HepG2 (cell line): ENCODE data around the gene PALM3. TPM values are rescaled to one million over a fixed set of nuclear protein-coding genes. Genes with fewer than 3 reads are reported as not detected.

Source experiments
- ATAC-seq: fragments of 200-7000 bp; cut with Tn5 transposase; 3 replicates; pipeline ENCODE4 v1.9.1; 2020; ENCODE audit warnings: mild to moderate bottlenecking, moderate library complexity
- BruUV-seq: library from RNA; stranded (reverse); fragments of 400-500 nt; replicated peaks from 2 replicates; lab custom pipeline; 2021; lab: Mats Ljungman, UMichigan
- CTCF ChIA-PET: fragments of 300-600 bp; formaldehyde crosslinking; extraction: SDS; loops from one replicate; lab custom pipeline; 2021; ENCODE audit warnings: low total read pairs, inconsistent platforms, low intra/inter-chr PET ratio; lab: Yijun Ruan, JAX
- POLR2A ChIA-PET: fragments of 350-600 bp; sonication (Branson Sonifier 250); formaldehyde crosslinking; loops from one replicate; lab custom pipeline; 2020; ENCODE audit warnings: antibody characterized with exemption, inconsistent platforms; lab: Yijun Ruan, JAX
- DNase-seq: peaks from one replicate; pipeline ENCODE4 v3.0.0-alpha.2; 2015; ENCODE audit warnings: low spot score
- FAIRE-seq: peaks from 3 replicates; lab custom pipeline; 2011; peaks lifted over from hg19 to GRCh38; lab: Jason Lieb, UNC
- H2AFZ ChIP-seq: one replicate; pipeline ENCODE4 v1.6.1; 2011; ENCODE audit warnings: low read length, inconsistent platforms
- H3K27ac ChIP-seq: fragments of 300-600 bp; 3 replicates; pipeline ENCODE4 v1.8.0; 2011; ENCODE audit warnings: mixed run types, mild to moderate bottlenecking, mixed read lengths, low read length, inconsistent platforms; ENCODE audit not compliant: insufficient read depth; ENCODE audit errors: extremely low read length
- H3K27me3 ChIP-seq, 2 experiments: fragments of 200-600 bp in 1 of 2; 2 replicates in 1 of 2; 3 replicates in 1 of 2; pipeline versions ENCODE4 v1.6.0 to v1.8.0; 2011; ENCODE audit warnings: low read length in 2 of 2, mild to moderate bottlenecking in 2 of 2, moderate library complexity in 2 of 2, inconsistent platforms in 1 of 2; ENCODE audit not compliant: insufficient read depth in 2 of 2, control insufficient read depth in 1 of 2
- H3K36me3 ChIP-seq, 2 experiments: fragments of 200-600 bp in 1 of 2; replicated peaks in 1 of 2; 2 replicates in 1 of 2; 3 replicates in 1 of 2; pipeline versions ENCODE4 v1.5.1 to v1.8.0; 2011; ENCODE audit warnings: low read length in 2 of 2, inconsistent platforms in 1 of 2; ENCODE audit not compliant: insufficient read depth in 2 of 2, control insufficient read depth in 1 of 2
- H3K4me1 ChIP-seq: 2 replicates; pipeline ENCODE4 v1.5.1; 2012; ENCODE audit warnings: low read length, inconsistent platforms; ENCODE audit not compliant: insufficient read depth
- H3K4me2 ChIP-seq: 2 replicates; pipeline ENCODE4 v1.6.0; 2011; ENCODE audit warnings: low read depth, low read length, inconsistent platforms
- H3K4me3 ChIP-seq, 3 experiments: fragments of 200-600 bp in 1 of 3; sonication (generic), shearing (Covaris generic) in 1 of 3; replicated peaks in 1 of 3; 2 replicates each; pipeline ENCODE4 v1.5.1; 2011 to 2016; ENCODE audit warnings: low read length in 3 of 3, inconsistent platforms in 2 of 3, low read depth in 2 of 3, mild to moderate bottlenecking in 2 of 3, control low read depth in 1 of 3, mixed read lengths in 1 of 3; ENCODE audit not compliant: insufficient read depth in 1 of 3
- H3K79me2 ChIP-seq: one replicate; pipeline ENCODE4 v1.6.1; 2011; ENCODE audit warnings: low read length, inconsistent platforms; ENCODE audit not compliant: insufficient read depth
- H3K9ac ChIP-seq: 2 replicates; pipeline ENCODE4 v1.6.0; 2011; ENCODE audit warnings: mild to moderate bottlenecking, low read depth, low read length, inconsistent platforms; ENCODE audit not compliant: insufficient read depth
- H3K9me3 ChIP-seq: 2 replicates; pipeline ENCODE4 v1.5.1; 2012; ENCODE audit warnings: mild to moderate bottlenecking, low read length
- H4K20me1 ChIP-seq: 2 replicates; pipeline ENCODE4 v1.6.0; 2011; ENCODE audit warnings: inconsistent platforms, mild to moderate bottlenecking, low read length, moderate library complexity; ENCODE audit not compliant: insufficient read depth
- ASH2L ChIP-seq: fragments of 300-600, 200-600 bp; sonication (generic); IDR thresholded peaks from 2 replicates; pipeline ENCODE4 v1.7.0; 2017; ENCODE audit warnings: low read depth, mild to moderate bottlenecking, moderate library complexity, mixed read lengths, low read length; ENCODE audit not compliant: insufficient read length
- HMG20B ChIP-seq: conservative IDR thresholded peaks from 2 replicates; pipeline ENCODE4 v1.6.1; 2016; ENCODE audit warnings: missing genetic modification reagents, missing compliant biosample characterization
- HOXA7 ChIP-seq: sonication (generic); formaldehyde crosslinking; IDR thresholded peaks from 2 replicates; pipeline ENCODE4 v1.8.1; 2022; ENCODE audit warnings: mild to moderate bottlenecking, missing genetic modification reagents, moderate library complexity
- NFKBIZ ChIP-seq: IDR thresholded peaks from 2 replicates; pipeline ENCODE4 v1.6.1; 2018; ENCODE audit warnings: missing genetic modification reagents, missing compliant biosample characterization
- SALL1 ChIP-seq: sonication (generic); formaldehyde crosslinking; IDR thresholded peaks from 2 replicates; pipeline ENCODE4 v1.8.0; 2022; ENCODE audit warnings: mild to moderate bottlenecking, missing genetic modification reagents
- SETDB1 ChIP-seq: sonication (generic); formaldehyde crosslinking; IDR thresholded peaks from 2 replicates; pipeline ENCODE4 v1.5.1; 2020; ENCODE audit warnings: missing genetic modification reagents, mild to moderate bottlenecking, borderline replicate concordance
- SSRP1 ChIP-seq: IDR thresholded peaks from 2 replicates; pipeline ENCODE4 v1.6.1; 2016; ENCODE audit warnings: control low read depth
- TMF1 ChIP-seq: sonication (generic); formaldehyde crosslinking; IDR thresholded peaks from 2 replicates; pipeline ENCODE4 v1.8.1; 2022; ENCODE audit warnings: low read depth, missing genetic modification reagents
- ZBTB42 ChIP-seq: sonication (generic); formaldehyde crosslinking; IDR thresholded peaks from 2 replicates; pipeline ENCODE4 v1.5.0; 2020; ENCODE audit warnings: mild to moderate bottlenecking, missing genetic modification reagents
- ZNF263 ChIP-seq: sonication (generic); formaldehyde crosslinking; IDR thresholded peaks from 2 replicates; pipeline ENCODE4 v1.4.0; 2020; ENCODE audit warnings: missing genetic modification reagents
- ZNF264 ChIP-seq: sonication (generic); formaldehyde crosslinking; IDR thresholded peaks from 2 replicates; pipeline ENCODE4 v1.4.0; 2020; ENCODE audit warnings: missing genetic modification reagents
- ZNF547 ChIP-seq: sonication (generic); formaldehyde crosslinking; IDR thresholded peaks from 2 replicates; pipeline ENCODE4 v1.5.1; 2020; ENCODE audit warnings: mild to moderate bottlenecking, missing genetic modification reagents
- WGBS: methylation state at CpG from one replicate; pipeline ENCODE4 v1.1.6; 2017; ENCODE audit warnings: low lambda C conversion rate; 5-methylcytosine and 5-hydroxymethylcytosine counted together
- in situ Hi-C: cut with HindIII; loops from 2 replicates; pipeline ENCODE4 v1.10.0; 2017; ENCODE audit warnings: low pct_unique_long_range_greater_than_20kb; ENCODE audit not compliant: extremely low pct_ligation_motif_present
- intact Hi-C: fragments of 100-400 bp; cut with micrococcal nuclease; formaldehyde crosslinking; loops from one replicate; pipeline ENCODE4 v1.10.0; 2022; ENCODE audit not compliant: unreplicated experiment
- polyA plus RNA-seq, 8 experiments: library from polyadenylated mRNA; depleted of rRNA in 3 of 8; stranded (reverse) in 7 of 8; unstranded in 1 of 8; fragments of >200 nt; fragmentation: Illumina TruSeq in 4 of 8; extraction: Trizol in 4 of 8; gene quantifications; 2 replicates each; pipeline versions ENCODE4 v1.2.1 to v1.2.3, GENCODE V29; 2011 to 2016; ENCODE audit warnings: low read depth in 4 of 8, missing spikeins in 1 of 8, mixed read lengths in 1 of 8; ENCODE audit not compliant: insufficient read depth in 1 of 8
- total RNA-seq, 5 experiments: library from RNA; depleted of rRNA; stranded (reverse); fragments of >200 nt; fragmentation: Illumina TruSeq; extraction: Trizol; gene quantifications; 2 replicates each; pipeline ENCODE4 v1.2.3, GENCODE V29; 2016; ENCODE audit warnings: low read depth in 1 of 5
- TF ChIP-seq, protein P1 (sequence below): sonication (generic); formaldehyde crosslinking; IDR thresholded peaks from 2 replicates; pipeline ENCODE4 v1.5.0; 2020; ENCODE audit warnings: mild to moderate bottlenecking, missing genetic modification reagents, borderline replicate concordance
- TF ChIP-seq, protein P2 (sequence below): sonication (generic); formaldehyde crosslinking; IDR thresholded peaks from 2 replicates; pipeline ENCODE4 v1.4.0; 2020; ENCODE audit warnings: mild to moderate bottlenecking, missing genetic modification reagents
- TF ChIP-seq, protein P3 (sequence below): sonication (generic); formaldehyde crosslinking; IDR thresholded peaks from 2 replicates; pipeline ENCODE4 v1.4.0; 2020; ENCODE audit warnings: missing genetic modification reagents
- TF ChIP-seq, protein P4 (sequence below): sonication (generic); formaldehyde crosslinking; IDR thresholded peaks from 2 replicates; pipeline ENCODE4 v1.4.0; 2020; ENCODE audit warnings: missing genetic modification reagents, borderline replicate concordance

Gene PALM3
- total and polyA plus RNA-seq, 2 of the 13 experiments (the other 11 are each of a cell fraction or from before 2014, with no cell fraction given) = 0.79 to 2.4 TPM

DNA sequence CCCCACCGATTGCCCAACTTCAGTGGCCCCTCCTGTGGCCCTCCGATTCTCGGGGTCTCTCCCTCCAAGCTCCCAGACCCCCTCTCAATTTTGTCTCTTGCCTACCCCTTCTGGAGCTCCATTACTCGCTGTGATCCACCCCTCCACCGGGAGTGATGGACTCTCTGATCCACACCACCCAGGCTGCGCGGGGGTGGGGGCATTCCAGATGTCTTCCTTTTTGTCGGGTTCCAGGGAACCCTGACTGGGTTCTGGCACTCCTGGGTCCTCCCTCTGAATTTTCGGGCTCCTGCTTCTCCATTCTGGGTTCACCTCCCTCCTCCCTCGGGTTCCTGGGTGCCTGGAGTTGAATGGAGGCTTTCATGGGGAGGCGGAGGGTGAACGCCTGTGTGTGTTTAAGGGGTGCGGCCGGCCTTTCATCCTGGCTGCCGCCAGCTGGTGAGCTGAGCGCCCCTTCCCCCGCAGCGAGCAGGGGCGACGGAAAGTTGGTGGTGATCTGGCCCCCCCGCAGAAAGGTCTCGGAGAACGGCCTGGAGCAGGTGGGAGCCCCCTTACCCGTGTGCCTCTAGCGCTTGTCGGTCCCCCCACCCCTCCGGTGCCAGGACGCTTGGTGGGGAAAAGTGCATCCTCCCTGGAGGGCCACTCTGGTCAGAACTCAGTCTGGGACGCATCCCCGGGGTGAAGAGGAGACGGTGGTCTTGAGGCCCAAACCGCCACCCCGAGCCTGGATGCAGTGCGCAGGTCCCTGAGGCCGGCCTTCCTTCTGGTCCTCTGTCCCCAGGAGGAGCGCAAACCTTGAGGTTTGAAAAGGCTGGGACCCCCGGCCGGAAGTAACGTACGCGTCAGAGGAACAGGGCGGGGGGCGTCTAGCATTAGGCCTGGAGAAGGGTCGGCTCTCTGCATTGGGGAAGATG is 12.3 kb upstream of the PALM3 start:
- BruUV-seq = no TSS peak
- FAIRE-seq (no peak), DNase-seq (no peak), ATAC-seq (peak; percentile 1; the same call in 1 of the 3 replicates)
- Histone ChIP-seq H3K4me3 (peak overlapping the region; percentile 76 to 94 (median 80)), H4K20me1 (no peaks in the 10 kb centered on the region), H3K4me1 (peaks cover 8% of the 10 kb centered on the region), H3K36me3 (no peaks in the 10 kb centered on the region), H2AFZ (no peak overlapping the region), H3K27me3 (no peaks in the 10 kb centered on the region; a peak in 1 of 5 replicates), H3K9ac (peak overlapping the region; percentile 71), H3K9me3 (no peaks in the 10 kb centered on the region), H3K79me2 (peaks cover 3% of the 10 kb centered on the region), H3K27ac (peak overlapping the region; percentile 63), H3K4me2 (peak overlapping the region; percentile 98)
- POLR2A ChIA-PET = interaction anchor here (1.1 to 5.2 kb wide), 7 partner anchors 13 to 201 kb away, joined by 3 to 62 read pairs (median 5); partner anchors contain the start of genes ASF1B, IL27RA, PALM3 and RFX1
- CTCF ChIA-PET = interaction anchor here (0.8 to 4.7 kb wide), 7 partner anchors 13 to 193 kb away, joined by 3 to 79 read pairs (median 5); no protein-coding TSS in a partner anchor
- 0% methylated on average over 14 of the region's 44 CpGs for WGBS
- intact Hi-C loops (loop anchor here (5.0 kb wide), 1 partner anchor 67 kb away; the partner anchor contains the start of gene RFX1), in situ Hi-C loops (loop anchor here (5.0 to 25.0 kb wide), 2 partner anchors 192 to 312 kb away; partner anchors contain the start of genes C19orf53 and MRI1)
- TF ChIP-seq ZNF263 (CRISPR knock-in tag) (peak; percentile 38; the same call in 1 of the 2 replicates), NFKBIZ (no peak), HMG20B (CRISPR knock-in tag) (no peak), SETDB1 (CRISPR knock-in tag) (no peak), SSRP1 (no peak), ZNF264 (CRISPR knock-in tag) (no peak), TMF1 (no peak), SALL1 (CRISPR knock-in tag) (no peak), HOXA7 (CRISPR knock-in tag) (no peak), ZBTB42 (CRISPR knock-in tag) (0 out of 2 replicates have a peak, but pooled peaks have one; percentile 4), ASH2L (peak; percentile 19), ZNF547 (CRISPR knock-in tag) (0 out of 2 replicates have a peak, but pooled peaks have one; percentile 32)
- TF ChIP-seq, protein P1, sequence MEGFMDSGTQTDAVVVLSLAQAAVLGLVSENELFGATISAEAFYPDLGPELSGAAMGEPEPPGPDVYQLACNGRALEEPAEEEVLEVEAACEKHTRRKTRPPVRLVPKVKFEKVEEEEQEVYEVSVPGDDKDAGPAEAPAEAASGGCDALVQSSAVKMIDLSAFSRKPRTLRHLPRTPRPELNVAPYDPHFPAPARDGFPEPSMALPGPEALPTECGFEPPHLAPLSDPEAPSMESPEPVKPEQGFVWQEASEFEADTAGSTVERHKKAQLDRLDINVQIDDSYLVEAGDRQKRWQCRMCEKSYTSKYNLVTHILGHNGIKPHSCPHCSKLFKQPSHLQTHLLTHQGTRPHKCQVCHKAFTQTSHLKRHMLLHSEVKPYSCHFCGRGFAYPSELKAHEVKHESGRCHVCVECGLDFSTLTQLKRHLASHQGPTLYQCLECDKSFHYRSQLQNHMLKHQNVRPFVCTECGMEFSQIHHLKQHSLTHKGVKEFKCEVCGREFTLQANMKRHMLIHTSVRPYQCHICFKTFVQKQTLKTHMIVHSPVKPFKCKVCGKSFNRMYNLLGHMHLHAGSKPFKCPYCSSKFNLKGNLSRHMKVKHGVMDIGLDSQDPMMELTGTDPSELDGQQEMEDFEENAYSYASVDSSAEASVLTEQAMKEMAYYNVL = no peak
- TF ChIP-seq, protein P2, sequence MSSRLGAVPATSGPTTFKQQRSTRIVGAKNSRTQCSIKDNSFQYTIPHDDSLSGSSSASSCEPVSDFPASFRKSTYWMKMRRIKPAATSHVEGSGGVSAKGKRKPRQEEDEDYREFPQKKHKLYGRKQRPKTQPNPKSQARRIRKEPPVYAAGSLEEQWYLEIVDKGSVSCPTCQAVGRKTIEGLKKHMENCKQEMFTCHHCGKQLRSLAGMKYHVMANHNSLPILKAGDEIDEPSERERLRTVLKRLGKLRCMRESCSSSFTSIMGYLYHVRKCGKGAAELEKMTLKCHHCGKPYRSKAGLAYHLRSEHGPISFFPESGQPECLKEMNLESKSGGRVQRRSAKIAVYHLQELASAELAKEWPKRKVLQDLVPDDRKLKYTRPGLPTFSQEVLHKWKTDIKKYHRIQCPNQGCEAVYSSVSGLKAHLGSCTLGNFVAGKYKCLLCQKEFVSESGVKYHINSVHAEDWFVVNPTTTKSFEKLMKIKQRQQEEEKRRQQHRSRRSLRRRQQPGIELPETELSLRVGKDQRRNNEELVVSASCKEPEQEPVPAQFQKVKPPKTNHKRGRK = no peak
- TF ChIP-seq, protein P3, sequence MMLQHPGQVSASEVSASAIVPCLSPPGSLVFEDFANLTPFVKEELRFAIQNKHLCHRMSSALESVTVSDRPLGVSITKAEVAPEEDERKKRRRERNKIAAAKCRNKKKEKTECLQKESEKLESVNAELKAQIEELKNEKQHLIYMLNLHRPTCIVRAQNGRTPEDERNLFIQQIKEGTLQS (CRISPR knock-in tag) = 0 out of 2 replicates have a peak, but pooled peaks have one; percentile 28
- TF ChIP-seq, protein P4, sequence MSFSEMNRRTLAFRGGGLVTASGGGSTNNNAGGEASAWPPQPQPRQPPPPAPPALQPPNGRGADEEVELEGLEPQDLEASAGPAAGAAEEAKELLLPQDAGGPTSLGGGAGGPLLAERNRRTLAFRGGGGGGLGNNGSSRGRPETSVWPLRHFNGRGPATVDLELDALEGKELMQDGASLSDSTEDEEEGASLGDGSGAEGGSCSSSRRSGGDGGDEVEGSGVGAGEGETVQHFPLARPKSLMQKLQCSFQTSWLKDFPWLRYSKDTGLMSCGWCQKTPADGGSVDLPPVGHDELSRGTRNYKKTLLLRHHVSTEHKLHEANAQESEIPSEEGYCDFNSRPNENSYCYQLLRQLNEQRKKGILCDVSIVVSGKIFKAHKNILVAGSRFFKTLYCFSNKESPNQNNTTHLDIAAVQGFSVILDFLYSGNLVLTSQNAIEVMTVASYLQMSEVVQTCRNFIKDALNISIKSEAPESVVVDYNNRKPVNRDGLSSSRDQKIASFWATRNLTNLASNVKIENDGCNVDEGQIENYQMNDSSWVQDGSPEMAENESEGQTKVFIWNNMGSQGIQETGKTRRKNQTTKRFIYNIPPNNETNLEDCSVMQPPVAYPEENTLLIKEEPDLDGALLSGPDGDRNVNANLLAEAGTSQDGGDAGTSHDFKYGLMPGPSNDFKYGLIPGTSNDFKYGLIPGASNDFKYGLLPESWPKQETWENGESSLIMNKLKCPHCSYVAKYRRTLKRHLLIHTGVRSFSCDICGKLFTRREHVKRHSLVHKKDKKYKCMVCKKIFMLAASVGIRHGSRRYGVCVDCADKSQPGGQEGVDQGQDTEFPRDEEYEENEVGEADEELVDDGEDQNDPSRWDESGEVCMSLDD (CRISPR knock-in tag) = peak; percentile 30; the same call in 1 of the 2 replicates
